GM18507 (cell line): ENCODE data around the gene CCDC102B.
"Not testable (repeated sequence)": the region's sequence is repeated elsewhere in the genome, so short reads cannot be mapped to it uniquely, and the experiment has no call there.

Experiments used
- DNase-seq: peaks from one replicate; pipeline ENCODE4 v3.0.0; 2011; ENCODE audit warnings: low read depth; ENCODE audit not compliant: insufficient read length; ENCODE audit errors: extremely low spot score
- FAIRE-seq: peaks from 2 replicates; lab custom pipeline; 2011; peaks lifted over from hg19 to GRCh38; lab: Jason Lieb, UNC

Gene CCDC102B

DNA sequence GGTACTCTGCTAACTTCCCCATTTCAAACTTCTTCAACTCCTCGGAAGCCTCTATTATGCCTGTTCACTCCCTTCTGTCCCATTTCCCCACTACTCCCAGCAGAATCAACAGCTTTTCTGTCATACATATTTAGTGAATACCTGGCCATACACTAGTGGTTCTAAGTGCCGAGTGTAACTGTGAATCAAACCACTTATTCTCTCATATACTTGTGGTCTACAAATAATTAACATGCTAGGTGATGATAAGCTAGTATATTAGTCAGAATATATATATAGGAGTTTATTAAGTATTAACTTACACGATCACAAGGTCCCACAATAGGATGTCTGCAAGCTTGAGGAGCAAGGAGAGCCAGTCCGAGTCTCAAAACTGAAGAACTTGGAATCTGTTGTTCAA lies 150.7 kb downstream of the CCDC102B start:
- DNase-seq (no peak), FAIRE-seq (no peak)

DNA sequence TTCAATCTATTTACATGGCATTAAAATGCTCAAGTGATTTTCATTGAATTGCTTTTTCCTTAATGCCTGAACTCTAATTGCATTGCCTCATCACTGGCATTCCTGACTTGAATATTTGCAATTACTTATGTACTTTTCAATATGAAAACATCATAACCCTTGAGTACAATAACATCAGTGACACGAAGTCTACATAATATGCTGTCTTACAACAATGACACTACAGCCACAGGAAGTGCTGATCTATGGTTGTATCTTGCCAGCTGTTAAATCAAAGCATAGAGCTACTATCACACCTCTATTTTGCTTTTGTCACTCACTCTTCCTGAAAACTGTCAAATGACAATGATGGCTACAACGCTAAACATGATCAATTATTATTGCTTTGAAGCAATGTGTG lies 156.9 kb downstream of the CCDC102B start:
- FAIRE-seq (peak; percentile 38), DNase-seq (no peak)

DNA sequence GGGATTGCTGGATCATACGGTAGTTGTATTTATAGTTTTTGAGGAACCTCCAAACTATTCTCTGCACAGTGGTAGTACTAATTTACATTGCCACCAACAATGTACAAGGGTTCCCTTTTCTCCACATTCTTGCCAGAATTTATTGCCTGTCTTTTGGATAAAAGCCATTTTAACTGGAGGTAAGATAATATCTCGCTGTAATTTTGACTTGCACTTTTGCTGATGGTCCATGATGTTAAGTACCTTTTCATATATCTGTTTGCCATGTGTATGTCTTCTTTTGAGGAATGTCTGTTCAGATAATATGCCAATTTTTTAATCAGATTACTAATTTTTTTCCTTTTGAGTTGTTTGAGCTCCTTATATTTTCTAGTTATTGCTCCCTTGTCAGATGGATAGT lies 158.8 kb downstream of the CCDC102B start:
- no peak for FAIRE-seq
- no peak for DNase-seq

DNA sequence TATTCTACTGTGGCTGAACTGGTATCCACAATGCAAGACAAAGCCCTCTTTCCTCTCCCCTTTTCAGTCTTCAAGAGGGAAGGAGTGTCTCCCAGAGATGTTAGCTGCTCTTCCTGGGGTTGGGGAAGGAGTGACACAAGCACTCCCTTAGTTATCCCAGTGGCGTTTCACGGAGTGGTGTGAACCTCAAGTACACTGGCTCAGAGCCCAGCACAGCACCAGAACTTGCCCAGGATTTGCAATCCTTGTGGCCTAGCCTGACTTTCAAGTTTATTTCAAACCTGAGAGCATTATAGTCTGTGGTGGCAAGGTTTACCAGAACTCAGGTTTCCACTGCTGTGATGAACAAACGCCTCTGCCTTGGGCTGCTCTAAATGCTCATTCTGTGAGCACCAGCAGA lies 162.5 kb downstream of the CCDC102B start:
- FAIRE-seq (no peak), DNase-seq (no peak)

DNA sequence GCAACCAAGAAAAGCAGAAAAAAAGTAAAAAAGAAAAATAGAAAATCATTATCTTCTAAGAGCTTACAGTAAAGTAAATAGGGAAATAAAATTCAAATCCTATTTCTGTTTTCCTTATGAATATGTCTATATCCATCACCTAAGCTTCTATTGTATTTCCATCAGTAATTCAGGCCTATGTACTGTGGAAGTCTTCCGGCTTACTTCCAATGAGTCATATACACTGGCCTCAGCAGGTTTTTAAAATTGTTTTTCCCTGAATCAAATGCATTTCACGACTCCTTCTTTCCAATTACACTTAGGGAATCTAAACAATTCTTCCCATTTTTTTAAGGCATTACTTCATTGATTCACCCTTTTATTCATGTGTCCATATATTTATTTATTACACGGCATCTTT lies 164.7 kb downstream of the CCDC102B start:
- DNase-seq (no peak), FAIRE-seq (no peak)

DNA sequence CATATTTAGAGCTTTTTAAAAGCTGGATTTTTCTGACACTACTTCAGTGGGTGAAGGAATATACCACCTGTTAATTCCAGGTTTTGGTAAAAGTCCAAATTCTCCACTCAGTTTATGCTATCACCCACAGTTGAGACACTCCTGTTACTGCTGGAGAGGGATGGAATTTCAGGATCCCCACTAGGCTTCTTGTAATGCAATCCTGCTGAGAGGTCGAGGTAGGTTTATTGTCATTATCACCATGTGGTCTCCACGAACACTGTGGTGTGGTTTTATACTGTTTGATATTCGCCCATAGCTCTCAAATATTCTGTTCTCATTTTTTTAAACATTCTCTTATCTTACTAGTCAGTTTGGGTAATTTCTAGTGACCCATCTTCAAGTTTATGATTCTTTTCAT lies 167.9 kb downstream of the CCDC102B start:
- DNase-seq: no peak
- no peak for FAIRE-seq

DNA sequence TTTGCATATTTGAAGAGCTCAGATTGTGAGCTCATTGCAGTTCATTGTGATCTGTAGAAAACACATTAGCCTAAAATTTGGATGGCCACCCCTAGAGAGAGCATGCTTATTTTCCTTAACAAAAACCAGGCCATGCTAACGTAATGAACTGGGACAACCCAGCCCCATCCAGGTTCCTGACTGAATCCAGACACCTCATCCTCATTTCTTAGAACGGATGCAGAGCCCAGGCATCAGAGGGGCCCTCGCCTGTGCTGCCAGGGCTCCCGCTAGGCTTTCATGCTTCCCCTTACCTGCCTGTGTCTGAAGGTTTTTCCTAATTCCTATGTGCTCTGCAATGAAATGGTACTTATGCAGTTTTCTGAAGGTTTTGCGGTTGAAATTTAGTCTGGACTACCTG lies 171.1 kb downstream of the CCDC102B start:
- FAIRE-seq (no peak), DNase-seq (no peak)

DNA sequence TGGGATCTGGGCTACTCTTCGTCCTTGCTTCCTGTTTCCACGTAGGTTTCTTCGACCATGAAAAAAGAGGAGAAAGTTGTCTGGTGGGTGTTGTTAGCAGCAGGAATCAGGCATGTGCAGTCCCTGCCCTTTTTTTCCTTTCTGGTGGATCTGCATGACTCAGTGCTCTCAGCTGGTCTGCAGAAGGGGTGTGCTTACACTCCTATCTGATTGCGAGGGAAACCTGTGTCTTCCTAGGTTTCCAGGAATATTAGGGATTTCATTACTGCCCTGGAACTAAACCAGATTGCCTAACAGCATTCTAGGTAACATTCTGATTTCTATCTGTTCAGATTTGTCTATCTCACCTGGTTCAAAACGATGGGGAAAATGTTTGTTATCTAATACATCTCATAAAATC lies 174.3 kb downstream of the CCDC102B start:
- no peak for FAIRE-seq
- no peak for DNase-seq

DNA sequence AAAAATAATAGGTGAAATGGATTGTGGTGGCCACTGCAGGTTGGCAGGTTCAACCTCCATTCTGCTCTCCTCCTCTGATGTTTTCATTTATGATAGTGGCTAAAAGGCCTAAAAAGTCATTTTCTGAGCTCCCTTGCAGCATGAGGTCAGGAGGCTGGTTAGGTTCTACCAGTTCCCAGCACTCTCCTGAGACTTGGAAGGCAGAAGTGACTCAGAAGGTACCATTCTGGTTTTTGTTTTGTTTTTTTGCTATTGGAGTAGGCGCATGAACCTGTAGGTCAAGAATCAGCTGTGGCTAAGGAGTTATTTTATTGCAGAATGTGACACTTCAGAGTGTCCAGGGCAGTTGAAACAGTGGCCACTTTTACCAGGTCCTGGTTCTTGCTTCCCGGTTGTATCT lies 181.9 kb downstream of the CCDC102B start:
- DNase-seq: no peak
- FAIRE-seq: no peak

DNA sequence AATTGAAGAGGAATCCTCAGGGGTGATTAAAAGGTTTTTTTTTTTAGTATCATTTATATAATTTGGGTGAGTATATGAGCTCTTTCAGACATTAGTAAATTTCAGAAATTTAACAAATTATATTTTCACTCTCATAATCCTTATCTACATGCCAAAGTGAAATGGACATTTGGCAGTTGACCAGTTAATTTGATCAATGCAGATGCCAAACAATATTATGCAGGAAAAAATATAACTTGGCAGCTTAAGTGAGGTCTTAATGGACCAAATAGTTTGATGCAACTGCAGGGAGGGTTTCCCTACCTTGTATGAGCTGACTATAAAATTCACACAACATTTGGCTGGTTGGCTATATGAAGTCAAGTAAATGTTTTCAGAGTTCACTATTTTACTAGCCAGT lies 185.2 kb downstream of the CCDC102B start:
- DNase-seq (no peak), FAIRE-seq (no peak)

DNA sequence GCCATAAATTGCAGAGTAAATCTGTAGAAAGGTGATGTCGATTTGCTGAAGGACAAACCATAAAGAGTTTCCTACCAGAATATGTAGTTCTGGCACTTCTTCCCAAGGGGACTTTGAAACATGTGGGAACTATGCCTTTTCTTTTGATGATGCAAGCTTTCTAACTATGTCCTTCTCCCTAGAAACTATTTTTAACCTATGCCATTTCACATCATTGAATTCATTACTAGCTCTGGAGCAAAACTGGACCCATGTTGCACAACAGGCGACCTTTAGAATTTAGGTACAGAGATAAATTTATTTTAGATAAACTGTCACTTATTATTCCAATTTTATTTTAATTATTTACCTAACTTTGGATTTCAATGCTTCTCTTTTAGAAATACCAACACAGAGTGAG lies 186.5 kb downstream of the CCDC102B start:
- DNase-seq (no peak), FAIRE-seq (no peak)

DNA sequence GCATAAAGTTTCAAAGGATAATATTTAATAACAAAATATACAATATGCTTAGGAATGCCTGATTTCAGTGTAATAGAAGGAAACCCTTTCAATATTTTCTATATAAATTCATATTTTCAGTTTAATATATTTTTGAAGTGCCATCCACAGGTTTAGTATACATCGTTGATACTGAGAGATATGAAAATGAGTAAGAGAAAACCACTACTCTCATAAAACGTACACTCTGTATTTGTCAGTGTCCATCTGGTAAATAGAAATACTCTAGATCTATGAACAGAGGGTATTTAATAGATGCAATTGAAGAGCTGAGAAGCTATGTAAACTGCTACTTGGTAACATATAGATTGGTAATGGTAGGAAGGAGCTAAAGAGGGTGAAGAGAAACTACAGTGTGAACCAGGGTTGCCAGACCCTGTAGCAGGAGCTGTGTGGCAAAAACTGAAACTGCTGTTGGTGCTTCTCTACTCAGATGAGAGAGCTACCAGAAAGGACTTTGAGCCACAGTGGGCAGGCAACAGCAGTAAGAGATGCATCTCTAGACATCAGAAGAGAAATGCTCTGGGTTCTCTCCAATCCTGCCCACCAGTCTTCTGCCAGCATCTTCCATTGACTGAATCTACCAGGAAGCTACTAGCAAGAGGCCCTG lies 187.4 kb downstream of the CCDC102B start:
- DNase-seq (no peak), FAIRE-seq (peak; percentile 61)

DNA sequence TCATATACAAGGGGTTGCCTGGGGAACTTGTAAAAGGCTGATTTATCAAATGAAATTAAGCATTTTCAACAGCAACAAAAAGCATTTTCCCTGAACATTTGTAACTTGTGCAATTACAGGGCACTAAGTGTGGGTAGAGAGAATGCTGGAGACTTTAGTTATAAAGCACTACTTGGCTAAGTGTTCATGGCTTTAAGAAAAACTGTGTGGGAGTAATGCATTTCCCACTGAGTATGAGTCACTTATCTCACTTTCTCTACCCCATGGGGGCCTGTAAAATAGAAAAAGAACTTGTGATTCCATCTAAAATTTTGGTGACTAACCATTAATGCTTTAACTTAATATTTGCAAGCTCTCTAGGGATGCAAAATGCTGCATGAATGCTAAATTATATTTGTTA lies 193.4 kb downstream of the CCDC102B start:
- no peak for FAIRE-seq
- DNase-seq: no peak

DNA sequence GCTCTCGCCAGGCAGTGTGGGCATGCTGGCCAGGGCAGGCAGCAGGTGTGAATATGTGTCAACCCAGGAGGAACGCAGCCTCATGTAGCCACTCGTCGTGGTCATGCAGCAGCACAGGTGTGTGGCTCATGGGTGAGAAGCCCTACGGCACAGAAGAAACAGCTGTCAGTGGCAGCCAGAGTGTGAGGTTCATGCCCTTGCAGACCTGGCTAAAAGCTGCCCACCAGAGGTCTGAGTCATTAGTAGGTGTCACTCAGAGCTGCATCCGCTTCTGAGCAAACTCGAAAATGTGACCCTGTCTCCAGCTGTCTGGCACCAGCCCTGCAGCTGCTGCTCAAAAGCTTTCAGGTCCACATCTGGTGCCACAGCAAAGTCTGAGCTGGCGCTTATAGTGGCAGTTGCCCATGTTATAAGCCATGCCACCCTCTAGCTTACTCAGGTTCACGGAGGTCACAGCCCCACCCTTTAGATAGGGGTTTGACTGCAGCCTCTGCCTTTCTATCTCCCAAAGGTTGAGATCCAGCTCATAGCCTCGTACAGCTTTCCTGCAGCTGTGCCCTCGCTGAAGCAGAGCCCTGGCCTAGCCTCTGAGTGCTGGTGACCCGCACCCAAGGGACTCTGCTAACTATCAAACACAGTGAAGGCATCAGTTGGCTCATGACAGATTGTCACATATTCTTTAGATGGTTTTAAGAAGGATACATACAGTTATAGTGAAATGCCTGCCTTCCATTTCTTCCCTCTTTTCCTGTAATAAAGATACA lies 195.0 kb downstream of the CCDC102B start:
- DNase-seq (no peak), FAIRE-seq (no peak)

DNA sequence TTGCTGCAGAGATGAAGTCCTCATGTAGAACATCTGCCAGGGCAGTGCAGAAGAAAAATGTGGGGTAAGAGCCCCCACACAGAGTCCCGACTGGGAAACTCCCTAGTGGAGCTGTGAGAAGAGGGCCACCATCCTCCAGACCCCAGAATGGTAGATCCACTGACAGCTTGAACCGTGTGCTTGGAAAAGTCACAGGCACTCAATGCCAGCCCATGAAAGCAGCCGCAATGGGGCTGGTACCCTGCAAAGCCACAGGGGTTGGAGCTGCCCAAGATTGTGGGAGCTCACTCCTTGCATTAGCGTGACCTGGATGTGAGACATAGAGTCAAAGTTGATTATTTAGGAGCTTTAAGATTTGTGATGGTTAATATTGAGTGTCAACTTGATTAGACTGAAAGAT lies 197.8 kb downstream of the CCDC102B start:
- DNase-seq: no peak
- FAIRE-seq: no peak

DNA sequence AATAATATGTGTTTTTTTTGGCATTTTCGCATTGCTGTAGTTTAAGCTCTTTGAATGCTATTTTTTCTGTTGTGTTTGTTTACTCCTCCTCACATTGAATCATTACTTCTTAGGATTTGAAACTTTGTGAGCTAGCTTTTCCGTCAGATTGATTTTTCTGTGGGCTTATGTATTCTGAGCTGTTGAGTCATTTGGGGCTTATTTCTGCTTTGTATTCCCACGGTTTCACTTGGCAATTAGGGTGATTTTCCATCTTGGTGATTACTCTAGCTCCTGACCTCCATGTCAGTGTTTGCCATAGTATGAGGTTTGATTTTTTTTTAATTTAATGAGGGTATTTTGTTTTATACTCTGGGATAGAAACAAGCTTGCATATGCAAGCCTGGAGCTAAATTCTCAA lies 200.0 kb downstream of the CCDC102B start:
- FAIRE-seq (no peak), DNase-seq (no peak)

DNA sequence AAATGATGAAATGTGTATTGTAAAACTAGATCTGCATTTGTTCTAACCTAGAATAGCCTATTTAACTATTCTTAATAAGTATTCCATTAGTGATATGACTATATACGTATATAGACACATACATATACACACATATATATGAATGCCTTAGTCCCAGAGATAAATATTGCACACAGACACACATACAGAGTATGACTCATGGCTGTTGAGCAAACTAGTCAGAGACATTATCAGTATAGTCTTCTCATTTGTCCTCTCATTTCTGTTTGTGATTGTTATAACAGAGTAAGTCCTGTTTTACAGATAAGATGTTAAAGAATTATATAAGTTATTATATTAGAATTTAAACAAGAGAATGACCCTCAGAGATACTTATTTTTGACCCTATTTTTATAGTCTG lies 202.5 kb downstream of the CCDC102B start:
- FAIRE-seq: no peak
- no peak for DNase-seq

DNA sequence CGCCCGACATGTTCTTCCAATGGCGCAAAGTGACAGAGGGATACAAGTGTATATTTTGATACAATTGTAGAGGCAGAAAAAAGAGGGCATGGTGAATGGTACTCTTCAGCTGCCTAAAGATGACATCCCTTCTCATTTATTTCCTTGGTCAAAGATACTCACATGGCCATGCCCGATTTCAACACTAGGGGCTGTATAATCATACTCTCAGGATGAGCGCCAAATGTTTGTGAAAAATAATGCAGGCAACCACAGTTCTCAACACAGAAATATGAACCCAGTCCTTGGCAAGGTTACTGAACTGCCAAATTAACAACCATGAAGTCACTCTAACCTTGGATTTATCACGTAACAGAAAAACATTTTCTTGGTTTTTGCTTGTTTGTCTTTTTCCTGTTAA lies 204.4 kb downstream of the CCDC102B start:
- DNase-seq (no peak), FAIRE-seq (no peak)

DNA sequence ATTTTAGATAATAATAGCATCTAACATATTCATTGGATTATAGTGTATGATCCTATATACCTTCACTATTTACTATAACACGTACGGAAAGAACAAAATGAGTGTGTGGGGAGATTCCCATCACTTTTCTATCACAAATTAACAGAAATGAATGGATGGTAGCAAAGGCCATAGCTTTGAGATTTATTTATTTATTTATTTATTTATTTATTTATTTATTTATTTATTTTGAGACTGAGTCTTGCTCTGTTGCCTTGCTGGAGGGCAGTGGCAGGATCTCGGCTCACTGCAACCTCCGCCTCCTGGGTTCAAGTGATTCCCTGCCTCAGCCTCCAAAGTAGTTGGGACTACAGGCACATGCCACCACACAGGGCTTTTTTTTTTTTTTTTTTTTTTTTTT lies 208.3 kb downstream of the CCDC102B start:
- not testable (repeated sequence) for FAIRE-seq, DNase-seq

DNA sequence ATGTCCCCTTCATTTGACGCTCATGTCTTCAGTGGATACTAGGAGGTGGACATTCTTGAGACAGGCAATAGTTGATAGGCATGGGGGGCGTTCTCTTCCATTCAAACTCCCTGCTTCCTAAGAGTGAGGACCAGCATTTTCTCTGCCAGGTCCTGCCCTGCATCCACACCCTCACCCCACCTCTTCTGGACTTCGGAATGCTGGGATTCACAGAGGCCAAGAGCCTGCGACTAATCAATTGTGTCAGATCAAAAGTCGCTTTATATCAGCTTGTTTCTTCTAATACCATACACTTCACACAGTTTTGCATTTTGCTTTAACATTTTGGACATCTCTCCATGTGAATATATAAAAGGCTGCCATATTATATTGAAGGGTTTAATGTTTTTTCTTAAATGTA lies 210.7 kb downstream of the CCDC102B start:
- DNase-seq (no peak), FAIRE-seq (no peak)

DNA sequence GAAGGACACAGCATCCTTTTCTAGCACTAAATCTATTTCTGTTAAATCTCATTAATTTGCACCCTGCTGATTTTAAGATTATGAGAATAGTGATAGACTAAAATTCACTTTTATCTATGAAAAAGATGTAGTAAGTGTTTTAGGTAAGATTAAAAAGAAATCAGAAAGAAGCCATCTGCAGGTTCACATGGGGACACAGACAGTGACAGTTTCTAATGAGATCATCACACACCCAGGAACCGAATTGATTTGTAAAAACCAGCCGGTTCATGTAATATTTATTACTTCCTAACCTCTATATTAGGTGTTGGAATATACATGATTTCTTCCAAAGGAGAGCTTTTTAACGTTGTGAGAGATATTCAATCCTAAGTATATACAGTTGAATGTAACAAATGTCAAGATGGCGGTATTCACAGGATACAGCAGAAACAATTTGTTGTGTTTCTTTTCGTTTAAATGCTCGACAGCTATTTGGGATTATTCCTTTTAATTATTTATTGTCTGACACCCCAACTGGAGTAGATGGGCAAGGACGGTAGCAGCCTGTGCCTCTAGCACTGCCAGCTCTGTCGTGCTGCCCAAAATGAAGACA lies 223.4 kb downstream of the CCDC102B start:
- DNase-seq (no peak), FAIRE-seq (no peak)
